AG20443 (cell line): ENCODE measurements around the gene TGFB2.
A peak's percentile ranks its signal among the peaks of the same experiment; 100 is the strongest.

Source experiments
- DNase-seq: peaks from one replicate; pipeline ENCODE4 v3.0.0; 2012; ENCODE audit warnings: low spot score, mixed read lengths

TGFB2 gene

GRCh38 chr1:218332416-218332815, 12.7 kb upstream of the TGFB2 start:
- DNase-seq, result no peak

- DNase-seq, result no peak
Observed at GRCh38 chr1:218336328-218336727, 8.8 kb upstream of the TGFB2 start.

GRCh38 chr1:218339267-218339831, 5.8 kb upstream of the TGFB2 start:
- peak; percentile 27 for DNase-seq

- no peak for DNase-seq
Observed at GRCh38 chr1:218341325-218341724, 3.8 kb upstream of the TGFB2 start.

GRCh38 chr1:218342091-218342490, 3.0 kb upstream of the TGFB2 start:
- no peak for DNase-seq

GRCh38 chr1:218345673-218346390, 696 bp downstream of the TGFB2 start:
- peak; percentile 75 for DNase-seq

GRCh38 chr1:218346391-218347204, 1.5 kb downstream of the TGFB2 start:
- peak; percentile 40 for DNase-seq

- peak; percentile 26 for DNase-seq
Observed at GRCh38 chr1:218347336-218347722, 2.2 kb downstream of the TGFB2 start.

GRCh38 chr1:218347723-218348627, 2.8 kb downstream of the TGFB2 start:
- DNase-seq, result no peak

- DNase-seq, result no peak
Observed at GRCh38 chr1:218348628-218349071, 3.5 kb downstream of the TGFB2 start.

- DNase-seq, result no peak
Observed at GRCh38 chr1:218349348-218350034, 4.4 kb downstream of the TGFB2 start.

GRCh38 chr1:218350035-218350525, 4.9 kb downstream of the TGFB2 start:
- DNase-seq, result no peak

GRCh38 chr1:218350801-218351266, 5.7 kb downstream of the TGFB2 start:
- no peak for DNase-seq

GRCh38 chr1:218351391-218352074, 6.4 kb downstream of the TGFB2 start:
- DNase-seq, result no peak

GRCh38 chr1:218352075-218352438, 6.9 kb downstream of the TGFB2 start:
- no peak for DNase-seq

GRCh38 chr1:218353656-218354055, 8.5 kb downstream of the TGFB2 start:
- no peak for DNase-seq

GRCh38 chr1:218355278-218355677, 10.1 kb downstream of the TGFB2 start:
- DNase-seq, result no peak

GRCh38 chr1:218357211-218357892, 12.2 kb downstream of the TGFB2 start:
- DNase-seq, result no peak

GRCh38 chr1:218357893-218358232, 12.7 kb downstream of the TGFB2 start:
- no peak for DNase-seq
